ENCODE measurements around the gene DST.

- no peak for TF ChIP-seq POLR2A (IDR thresholded peaks at IDR 0.05; ENCODE audit: control extremely low read depth in 1 of 2, low read depth in 2 of 2, low read length in 2 of 2)
- TF ChIP-seq TAF1 (IDR thresholded peaks at IDR 0.05; ENCODE audit: low read depth, low read length) = no peak
- TF ChIP-seq ATF2 (IDR thresholded peaks at IDR 0.05; ENCODE audit: low read length) = no peak
- no peak for TF ChIP-seq CTCF (IDR thresholded peaks at IDR 0.05; ENCODE audit: control extremely low read depth in 1 of 3, insufficient read depth in 1 of 3, low read depth in 1 of 3, low read length in 3 of 3)
- TF ChIP-seq MAFK (IDR thresholded peaks at IDR 0.05; ENCODE audit: low read depth, low read length) = no peak
- no peak for TF ChIP-seq USF2 (IDR thresholded peaks at IDR 0.05; ENCODE audit: low read length)
- no peak for TF ChIP-seq RFX5 (IDR thresholded peaks at IDR 0.05; ENCODE audit: borderline replicate concordance, low read depth, low read length)
- no peak for TF ChIP-seq SIN3A (conservative IDR thresholded peaks at IDR 0.05 in 1 of 2, IDR thresholded peaks at IDR 0.05 in 1 of 2; ENCODE audit: low read depth in 1 of 2, low read length in 2 of 2)
- TF ChIP-seq YY1 (IDR thresholded peaks at IDR 0.05; ENCODE audit: low read depth, low read length) = no peak
- no peak for TF ChIP-seq ATF3 (IDR thresholded peaks at IDR 0.05; ENCODE audit: insufficient read depth, low read depth, low read length)
- no peak for TF ChIP-seq BCL11A (IDR thresholded peaks at IDR 0.05; ENCODE audit: low read depth in 2 of 2, low read length in 2 of 2)
- no peak for TF ChIP-seq E2F6 (IDR thresholded peaks at IDR 0.05)
- no peak for TF ChIP-seq SP1 (IDR thresholded peaks at IDR 0.05; ENCODE audit: low read depth, low read length)
Observed at GRCh38 chr6:56529594-56530191, 113.0 kb downstream of the DST start.
